Measurements from ENCODE around the gene POLR3GL.
"Not testable (repeated sequence)": the region's sequence is repeated elsewhere in the genome, so short reads cannot be mapped to it uniquely, and the experiment has no call there.

The POLR3GL gene

GRCh38 chr1:145964328-145965118, at the start of gene POLR3GL, which contains the start of gene ANKRD34A:
TSS of gene POLR3GL (plus strand) at chr1:145964690. CDS start at chr1:145974866, 10,176 bp downstream.
TSS of gene ANKRD34A (minus strand) at chr1:145964575. CDS start at chr1:145961759, 2,816 bp downstream.
- peak; percentile 96 for DNase-seq (ENCODE audit: low spot score)

GRCh38 chr1:145916745-145917144, 47.7 kb upstream of the POLR3GL start:
- DNase-seq (ENCODE audit: low spot score): no peak

GRCh38 chr1:145917595-145917994, 46.9 kb upstream of the POLR3GL start:
- DNase-seq (ENCODE audit: low spot score): no peak

- peak; percentile 95 for DNase-seq (ENCODE audit: low spot score)
These were observed 46.1 kb upstream of the POLR3GL start, which contains the start of gene PEX11B for GRCh38 chr1:145918144-145918991. TSS of gene PEX11B (minus strand) at chr1:145918717. CDS start at chr1:145918688, 29 bp downstream.

GRCh38 chr1:145918992-145919939, 45.2 kb upstream of the POLR3GL start:
- no peak for DNase-seq (ENCODE audit: low spot score)

GRCh38 chr1:145920297-145920696, 44.2 kb upstream of the POLR3GL start:
- not testable (repeated sequence) for DNase-seq (ENCODE audit: low spot score)

DNA sequence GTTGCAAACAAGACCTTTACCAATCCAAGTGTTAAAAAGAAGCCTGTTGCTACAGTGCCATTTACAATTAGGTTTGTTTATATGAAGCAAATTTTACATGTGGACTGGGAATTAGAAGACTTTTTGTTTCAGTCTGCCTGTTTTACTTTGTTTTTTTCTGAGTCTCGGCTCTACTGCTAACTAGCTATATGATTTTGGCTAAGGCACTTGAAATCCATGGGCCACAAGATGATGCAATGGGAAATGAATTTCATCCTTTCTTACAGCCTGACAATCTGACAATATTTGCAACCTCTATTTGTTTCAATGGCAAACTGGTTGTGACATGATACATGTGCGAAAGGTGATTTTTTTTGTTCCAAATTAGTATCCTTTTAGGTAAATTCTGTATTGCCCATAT, 42.2 kb upstream of the POLR3GL start:
- no peak for DNase-seq (ENCODE audit: low spot score)

DNA sequence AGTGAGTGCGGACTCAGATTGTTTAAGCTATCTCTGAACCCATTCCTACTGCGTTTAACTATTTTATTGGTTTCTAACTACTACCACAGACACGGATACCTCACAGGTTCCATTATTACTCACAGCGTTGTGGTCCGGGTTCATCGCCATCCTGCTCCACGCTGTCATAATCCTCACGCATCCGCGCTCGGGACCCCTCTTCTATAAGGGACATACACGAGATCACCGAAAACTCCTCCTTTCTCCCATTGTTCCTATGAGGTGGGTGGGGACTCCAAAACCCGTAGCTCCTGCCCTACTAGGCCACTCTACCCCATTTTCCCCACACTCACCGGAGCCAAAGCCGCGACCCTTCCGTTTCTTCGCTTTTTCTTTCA, 37.8 kb upstream of the POLR3GL start:
- DNase-seq (ENCODE audit: low spot score): no peak

DNA sequence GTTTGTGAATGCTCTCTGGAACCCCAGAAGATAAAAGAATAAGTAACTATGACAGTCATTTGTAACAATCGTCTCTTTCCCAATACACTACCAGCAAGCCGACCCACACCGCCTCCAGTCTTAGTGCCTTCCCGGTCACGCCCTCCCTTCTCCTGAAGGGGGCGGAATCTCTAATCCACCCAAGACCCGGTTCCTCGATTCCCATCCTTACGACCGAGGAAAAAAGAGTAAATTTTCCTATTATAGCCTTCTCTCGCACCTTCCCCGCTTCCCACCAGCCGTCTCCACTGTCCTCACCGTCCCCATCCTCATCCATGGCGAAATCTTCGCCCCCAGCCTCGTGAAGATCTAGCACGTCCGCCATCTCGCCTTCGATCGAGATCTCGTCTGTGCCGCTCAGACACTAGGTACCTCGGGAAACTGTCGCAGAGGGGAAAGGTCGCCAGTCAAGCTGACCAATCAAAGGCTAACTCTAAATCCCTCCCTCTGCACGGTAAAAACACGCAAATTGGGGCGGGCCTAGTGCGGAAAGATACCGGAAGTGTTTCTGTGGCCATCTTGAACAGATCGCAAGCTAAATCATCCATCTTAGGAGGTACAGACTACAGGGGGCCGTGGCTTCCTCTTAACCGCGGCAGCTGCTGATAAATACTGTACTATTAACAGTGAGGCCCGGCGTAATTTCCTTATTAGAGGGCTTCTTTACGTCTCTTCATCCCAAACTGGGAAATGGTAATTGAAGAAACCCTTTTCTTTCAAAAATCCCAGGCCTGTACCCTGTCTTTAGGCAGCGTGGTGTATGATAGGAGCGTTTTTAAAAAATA, 37.2 kb upstream of the POLR3GL start, which contains the start of gene RBM8A:
Gene RBM8A, minus strand, starts transcription at position 422 of the 824 bp plus-strand sequence. Its CDS starts 58 bp downstream, at position 364.
- DNase-seq (ENCODE audit: low spot score): peak; percentile 98

- DNase-seq (ENCODE audit: low spot score): no peak
These were observed 36.4 kb upstream of the POLR3GL start for GRCh38 chr1:145927916-145928643.

GRCh38 chr1:145932522-145933009, 31.9 kb upstream of the POLR3GL start:
- peak; percentile 50 for DNase-seq (ENCODE audit: low spot score)

DNA sequence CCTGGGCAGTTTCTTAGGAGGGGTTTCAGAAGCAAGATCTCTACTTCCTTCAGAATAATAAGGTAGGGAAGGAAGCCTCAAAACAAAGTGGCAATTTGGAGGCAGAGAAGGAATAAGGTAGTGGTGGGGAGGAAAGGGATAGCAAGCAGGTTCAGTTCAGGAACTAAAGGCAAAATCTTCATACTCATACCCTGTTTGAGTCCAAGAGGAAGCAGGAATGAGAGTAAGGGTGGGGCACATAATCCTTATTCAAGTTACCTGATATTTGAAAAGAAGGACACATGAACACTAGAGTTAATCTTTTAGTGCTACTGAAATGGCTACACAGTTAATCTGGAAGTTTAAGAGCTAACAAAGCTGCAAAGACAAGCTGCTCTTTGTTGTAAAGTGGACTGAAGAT, 28.8 kb upstream of the POLR3GL start:
- DNase-seq (ENCODE audit: low spot score): no peak

GRCh38 chr1:145936247-145936646, 28.2 kb upstream of the POLR3GL start:
- no peak for DNase-seq (ENCODE audit: low spot score)

DNA sequence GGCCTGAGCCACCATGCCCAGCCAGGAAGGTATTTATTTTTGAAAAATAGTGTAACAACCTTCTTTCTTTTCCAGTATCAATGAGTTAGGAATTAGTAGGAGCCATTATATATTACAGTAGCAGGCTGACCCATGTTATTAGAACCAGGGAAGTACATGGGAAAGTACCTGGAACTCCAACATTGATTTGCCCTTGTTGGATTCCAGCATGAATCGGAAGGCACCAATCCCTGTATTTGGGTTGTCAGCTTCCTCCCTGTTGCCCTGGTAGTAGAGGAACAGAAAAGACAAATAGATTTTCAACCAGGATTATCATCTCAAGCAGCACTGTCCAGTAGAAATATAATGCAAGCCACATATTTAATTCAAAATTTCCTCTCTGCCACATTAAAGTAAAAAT, 27.1 kb upstream of the POLR3GL start:
- DNase-seq (ENCODE audit: low spot score): no peak

DNA sequence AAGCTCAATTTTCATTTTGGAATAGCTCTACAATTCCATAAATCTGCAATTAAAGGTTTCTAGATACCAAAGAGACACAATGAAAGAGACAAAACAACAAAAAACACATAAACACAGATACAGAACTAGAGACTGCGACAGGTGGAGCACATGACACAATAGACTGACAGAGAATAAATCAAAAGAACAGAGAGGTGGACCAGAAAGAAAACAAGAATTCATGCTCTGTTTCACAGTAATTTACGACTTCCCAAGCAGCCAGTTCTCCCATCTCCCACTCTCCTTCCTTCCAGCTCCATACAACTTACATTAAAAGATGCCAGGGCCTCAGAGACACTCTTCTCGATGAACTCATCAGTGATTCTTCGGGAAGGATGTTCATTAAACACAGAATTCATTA, 22.1 kb upstream of the POLR3GL start:
- no peak for DNase-seq (ENCODE audit: low spot score)

GRCh38 chr1:145942871-145943270, 21.6 kb upstream of the POLR3GL start:
- DNase-seq (ENCODE audit: low spot score): no peak

DNA sequence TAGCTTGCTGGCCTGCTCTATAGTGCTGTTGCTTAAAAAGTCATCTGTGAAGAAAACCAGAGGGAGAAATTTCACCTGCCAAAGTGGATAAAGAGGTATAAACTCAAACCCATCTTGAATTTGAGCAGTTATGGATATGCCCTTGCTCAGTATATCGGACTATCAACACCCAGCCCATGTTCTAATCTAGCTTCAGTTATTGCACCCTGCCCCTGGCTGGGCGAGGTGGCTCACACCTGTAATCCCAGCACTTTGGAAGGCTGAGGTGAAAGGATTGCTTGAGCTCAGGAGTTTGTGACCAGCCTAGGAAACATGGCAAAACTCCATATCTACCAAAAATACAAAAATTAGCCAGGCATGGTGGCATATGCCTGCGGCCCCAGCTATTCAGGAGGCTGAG, 20.0 kb upstream of the POLR3GL start:
- DNase-seq (ENCODE audit: low spot score): no peak

GRCh38 chr1:145946477-145946986, 18.0 kb upstream of the POLR3GL start:
- no peak for DNase-seq (ENCODE audit: low spot score)

DNA sequence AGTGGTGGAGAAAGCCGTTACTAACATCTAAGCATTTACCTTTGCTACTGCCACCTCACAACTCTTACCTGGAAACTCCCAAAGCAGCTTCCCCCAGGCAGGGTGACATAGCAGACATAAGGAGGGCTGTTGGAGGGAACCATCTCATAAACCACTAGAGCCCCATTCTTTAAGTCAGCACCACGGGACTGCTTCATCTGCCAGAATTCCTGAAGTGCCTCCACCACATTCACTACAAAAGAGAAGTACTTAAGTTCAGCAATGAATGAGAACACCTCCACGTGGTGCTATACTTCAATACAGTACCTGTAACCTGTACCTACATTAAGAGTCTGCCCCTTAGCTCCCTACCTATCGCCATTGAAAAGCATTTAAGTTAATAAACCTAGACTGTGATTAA, 16.9 kb upstream of the POLR3GL start:
- no peak for DNase-seq (ENCODE audit: low spot score)

- no peak for DNase-seq (ENCODE audit: low spot score)
These were observed 15.3 kb upstream of the POLR3GL start for GRCh38 chr1:145949219-145949618.

All from CD4-positive, alpha-beta T cell treated with Interleukin-2 at 100 ng/mL for 4 hours (primary cell).